HEK293T (cell line): ENCODE results near the gene PPM1J.

ENCODE experiments used
- CTCF ChIA-PET: fragments of 350-600 bp; formaldehyde crosslinking; extraction: SDS; loops from one replicate; lab custom pipeline; 2021; ENCODE audit warnings: antibody characterized with exemption, inconsistent platforms; lab: Yijun Ruan, JAX
- POLR2A ChIA-PET: fragments of 350-600 bp; formaldehyde crosslinking; extraction: SDS; loops from one replicate; lab custom pipeline; 2020; ENCODE audit warnings: antibody characterized with exemption, inconsistent platforms; lab: Yijun Ruan, JAX
- DNase-seq: peaks from one replicate; pipeline ENCODE4 v3.0.0; 2012; ENCODE audit warnings: mixed read lengths; ENCODE audit errors: extremely low spot score
- ARNT ChIP-seq: fragments of 450-650 bp; IDR thresholded peaks from 2 replicates; pipeline ENCODE4 v1.6.1; 2017; ENCODE audit warnings: mild to moderate bottlenecking
- BHLHE40 ChIP-seq: fragments of 450-650 bp; IDR thresholded peaks from 2 replicates; pipeline ENCODE4 v1.6.1; 2016; ENCODE audit warnings: mild to moderate bottlenecking, moderate library complexity, borderline replicate concordance
- CTBP1 ChIP-seq: fragments of 450-650 bp; IDR thresholded peaks from 2 replicates; pipeline ENCODE4 v1.6.1; 2016; ENCODE audit warnings: borderline replicate concordance
- ELF4 ChIP-seq: fragments of 450-650 bp; IDR thresholded peaks from 2 replicates; pipeline ENCODE4 v1.6.1; 2017; ENCODE audit warnings: antibody characterized with exemption
- FOXA1 ChIP-seq: fragments of 450-650 bp; IDR thresholded peaks from 2 replicates; pipeline ENCODE4 v1.6.1; 2016; ENCODE audit warnings: mild to moderate bottlenecking
- FOXK2 ChIP-seq: fragments of 450-650 bp; IDR thresholded peaks from 2 replicates; pipeline ENCODE4 v1.6.1; 2016; ENCODE audit warnings: mild to moderate bottlenecking
- FOXM1 ChIP-seq: fragments of 450-650 bp; IDR thresholded peaks from 2 replicates; pipeline ENCODE4 v1.6.1; 2017; ENCODE audit warnings: mild to moderate bottlenecking, borderline replicate concordance
- HDGF ChIP-seq: fragments of 450-650 bp; IDR thresholded peaks from 2 replicates; pipeline ENCODE4 v1.6.1; 2017; ENCODE audit warnings: antibody characterized with exemption, borderline replicate concordance
- L3MBTL2 ChIP-seq: fragments of 450-650 bp; conservative IDR thresholded peaks from 2 replicates; pipeline ENCODE4 v1.6.1; 2016; ENCODE audit warnings: mild to moderate bottlenecking
- LEF1 ChIP-seq: fragments of 450-650 bp; IDR thresholded peaks from 2 replicates; pipeline ENCODE4 v1.6.1; 2017; ENCODE audit warnings: mild to moderate bottlenecking, borderline replicate concordance
- NFRKB ChIP-seq: fragments of 450-650 bp; IDR thresholded peaks from 2 replicates; pipeline ENCODE4 v1.6.1; 2016; ENCODE audit warnings: mild to moderate bottlenecking, moderate library complexity
- PKNOX1 ChIP-seq: fragments of 450-650 bp; IDR thresholded peaks from 2 replicates; pipeline ENCODE4 v1.6.1; 2016
- SP1 ChIP-seq: fragments of 450-650 bp; IDR thresholded peaks from 2 replicates; pipeline ENCODE4 v1.6.1; 2017
- SUZ12 ChIP-seq: fragments of 450-650 bp; IDR thresholded peaks from 2 replicates; pipeline ENCODE4 v1.6.1; 2016; ENCODE audit warnings: mild to moderate bottlenecking
- TARDBP ChIP-seq: fragments of 450-650 bp; IDR thresholded peaks from 2 replicates; pipeline ENCODE4 v1.6.1; 2016
- ZNF384 ChIP-seq: fragments of 450-650 bp; IDR thresholded peaks from 2 replicates; pipeline ENCODE4 v1.6.1; 2016

PPM1J gene

GRCh38 chr1:112699425-112700144 lies 15.5 kb downstream of the PPM1J start:
- POLR2A ChIA-PET = interaction anchor here (1.5 to 2.7 kb wide), 4 partner anchors 10 to 257 kb away, joined by 3 to 18 read pairs (median 6); partner anchors contain the start of genes MOV10, SLC16A1 and ST7L
- CTCF ChIA-PET = interaction anchor here (0.5 to 1.4 kb wide), 3 partner anchors 10 to 231 kb away, joined by 3 to 6 read pairs (median 4); no protein-coding TSS in a partner anchor
- DNase-seq = no peak
- no peak for TF ChIP-seq FOXA1
- TF ChIP-seq SP1 = no peak
- no peak for TF ChIP-seq ELF4
- no peak for TF ChIP-seq HDGF
- no peak for TF ChIP-seq SUZ12
- no peak for TF ChIP-seq LEF1
- no peak for TF ChIP-seq CTBP1
- TF ChIP-seq ARNT = no peak
- TF ChIP-seq FOXK2 = no peak
- TF ChIP-seq L3MBTL2 = no peak
- no peak for TF ChIP-seq BHLHE40
- no peak for TF ChIP-seq TARDBP
- no peak for TF ChIP-seq PKNOX1
- no peak for TF ChIP-seq FOXM1
- no peak for TF ChIP-seq ZNF384
- no peak for TF ChIP-seq NFRKB

GRCh38 chr1:112698366-112699310 lies 16.5 kb downstream of the PPM1J start:
- TF ChIP-seq PKNOX1 = no peak
- no peak for TF ChIP-seq TARDBP
- no peak for TF ChIP-seq ARNT
- TF ChIP-seq ZNF384 = no peak
- no peak for TF ChIP-seq LEF1
- TF ChIP-seq ELF4 = no peak
- no peak for TF ChIP-seq HDGF
- TF ChIP-seq SP1 = no peak
- no peak for TF ChIP-seq L3MBTL2
- no peak for TF ChIP-seq FOXA1
- ChIA-PET POLR2A (interaction anchor here (0.7 to 2.7 kb wide), 4 partner anchors 23 to 80 kb away, joined by 3 to 18 read pairs (median 4); partner anchors contain the start of genes MOV10 and ST7L), CTCF (interaction anchor here (1.0 kb wide), 1 partner anchor 24 kb away, joined by 4 read pairs; the partner anchor contains the start of gene MOV10)
- no peak for DNase-seq

- no peak for DNase-seq
- ChIA-PET POLR2A (interaction anchor here (1.4 to 2.7 kb wide), 2 partner anchors 22 to 24 kb away, joined by 6 to 18 read pairs; partner anchors contain the start of gene MOV10), CTCF (no interaction called here)
- TF ChIP-seq ARNT (no peak), LEF1 (no peak), ELF4 (no peak), FOXA1 (no peak)
Observed at GRCh38 chr1:112697781-112698201, 17.3 kb downstream of the PPM1J start.

- ChIA-PET CTCF (no interaction called here), POLR2A (interaction anchor here (1.4 to 2.7 kb wide), 2 partner anchors 21 kb away, joined by 4 to 18 read pairs; partner anchors contain the start of gene MOV10)
- no peak for DNase-seq
- TF ChIP-seq FOXK2 (no peak), ELF4 (no peak), TARDBP (no peak), FOXA1 (no peak), ZNF384 (no peak), PKNOX1 (no peak), L3MBTL2 (no peak), CTBP1 (no peak), SUZ12 (no peak), SP1 (no peak)
Observed at GRCh38 chr1:112696578-112697314, 18.4 kb downstream of the PPM1J start.

- DNase-seq = no peak
- POLR2A ChIA-PET = interaction anchor here (1.4 kb wide), 1 partner anchor 20 kb away, joined by 4 read pairs; no protein-coding TSS in a partner anchor
- no peak for TF ChIP-seq SUZ12
- TF ChIP-seq CTBP1 = no peak
- no peak for TF ChIP-seq SP1
- no peak for TF ChIP-seq ZNF384
- no peak for TF ChIP-seq FOXM1
- no peak for TF ChIP-seq FOXA1
- TF ChIP-seq FOXK2 = no peak
- no peak for TF ChIP-seq L3MBTL2
- no peak for TF ChIP-seq ARNT
- no peak for TF ChIP-seq TARDBP
- no peak for TF ChIP-seq NFRKB
- no peak for TF ChIP-seq ELF4
- no peak for TF ChIP-seq HDGF
- CTCF ChIA-PET = no interaction called here
Observed at GRCh38 chr1:112695276-112695675, 19.9 kb downstream of the PPM1J start.
